Bronchial epithelial cell (primary cell): Measurements from ENCODE around the gene GALNT15. TPM values are rescaled to one million over a fixed set of nuclear protein-coding genes. Genes with fewer than 3 reads are reported as not detected.
A peak's percentile ranks its signal among the peaks of the same experiment; 100 is the strongest.

Source experiments
- DNase-seq: peaks from one replicate; pipeline ENCODE4 v3.0.0-alpha.2; 2010; ENCODE audit warnings: low read depth
- FAIRE-seq: peaks from 2 replicates; lab custom pipeline; 2011; peaks lifted over from hg19 to GRCh38; lab: Jason Lieb, UNC
- H3K27me3 ChIP-seq: 2 replicates; pipeline ENCODE4 v1.5.1; 2011; ENCODE audit warnings: low read length; ENCODE audit not compliant: control insufficient read depth, insufficient read depth
- H3K36me3 ChIP-seq: 2 replicates; pipeline ENCODE4 v1.5.1; 2011; ENCODE audit warnings: low read length; ENCODE audit not compliant: control insufficient read depth, insufficient read depth
- H3K4me3 ChIP-seq: 2 replicates; pipeline ENCODE4 v1.5.1; 2011; ENCODE audit warnings: mild to moderate bottlenecking, low read depth, low read length, control low read depth
- total RNA-seq: library from RNA; depleted of rRNA; stranded (reverse); fragments of >200 nt; gene quantifications from 2 replicates; pipeline ENCODE4 v1.2.1, GENCODE V29; 2014
- TF ChIP-seq, protein P1 (sequence below): IDR thresholded peaks from 2 replicates; pipeline ENCODE4 v1.5.1; 2011; ENCODE audit warnings: mild to moderate bottlenecking, moderate library complexity, low read length, control low read depth, inconsistent platforms; ENCODE audit not compliant: insufficient read depth, severe bottlenecking

Gene GALNT15
- total RNA-seq, 1 donor from 2014 or later: 0.53 TPM

DNA sequence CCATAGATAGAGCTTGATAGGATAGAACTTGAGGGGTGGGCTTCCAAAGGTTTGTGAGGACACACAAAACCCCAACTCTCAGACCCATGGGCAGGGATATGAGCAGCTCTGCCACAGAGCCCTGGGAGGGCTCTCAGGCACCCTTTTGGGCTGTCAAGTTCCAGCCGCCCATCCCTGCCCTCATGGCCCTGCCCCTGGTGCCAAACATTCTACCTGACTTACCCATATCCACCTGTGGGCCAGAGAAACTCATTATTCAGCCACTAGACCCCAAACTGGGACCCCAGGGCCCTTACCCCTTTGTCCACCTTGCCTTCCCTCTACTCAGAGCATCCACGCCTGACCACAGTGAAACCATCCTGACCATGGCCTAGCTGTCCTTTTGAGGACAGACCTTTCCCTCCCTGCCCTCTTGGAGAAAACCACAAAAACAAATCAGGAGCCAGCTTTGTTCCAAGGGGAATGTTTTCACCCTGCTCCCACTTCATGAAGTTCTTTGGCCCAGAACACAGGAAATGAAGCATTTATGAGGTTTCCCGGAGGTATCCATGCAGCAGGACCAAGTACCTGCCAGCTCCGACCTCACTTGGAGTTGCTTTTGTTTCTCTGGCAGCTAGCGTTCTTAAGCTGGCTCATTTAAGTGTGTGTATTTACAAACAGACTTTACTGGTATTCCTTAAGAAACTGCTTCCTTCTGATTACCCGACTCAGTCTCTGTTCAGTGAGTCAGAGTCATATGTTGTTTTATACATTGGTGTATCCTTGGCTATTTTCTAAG, 34.2 kb upstream of the GALNT15 start:
- FAIRE-seq: no peak
- Histone ChIP-seq H3K27me3 (no peaks in the 10 kb centered on the region), H3K4me3 (no peak overlapping the region), H3K36me3 (no peaks in the 10 kb centered on the region)
- DNase-seq: no peak
- TF ChIP-seq, protein P1, sequence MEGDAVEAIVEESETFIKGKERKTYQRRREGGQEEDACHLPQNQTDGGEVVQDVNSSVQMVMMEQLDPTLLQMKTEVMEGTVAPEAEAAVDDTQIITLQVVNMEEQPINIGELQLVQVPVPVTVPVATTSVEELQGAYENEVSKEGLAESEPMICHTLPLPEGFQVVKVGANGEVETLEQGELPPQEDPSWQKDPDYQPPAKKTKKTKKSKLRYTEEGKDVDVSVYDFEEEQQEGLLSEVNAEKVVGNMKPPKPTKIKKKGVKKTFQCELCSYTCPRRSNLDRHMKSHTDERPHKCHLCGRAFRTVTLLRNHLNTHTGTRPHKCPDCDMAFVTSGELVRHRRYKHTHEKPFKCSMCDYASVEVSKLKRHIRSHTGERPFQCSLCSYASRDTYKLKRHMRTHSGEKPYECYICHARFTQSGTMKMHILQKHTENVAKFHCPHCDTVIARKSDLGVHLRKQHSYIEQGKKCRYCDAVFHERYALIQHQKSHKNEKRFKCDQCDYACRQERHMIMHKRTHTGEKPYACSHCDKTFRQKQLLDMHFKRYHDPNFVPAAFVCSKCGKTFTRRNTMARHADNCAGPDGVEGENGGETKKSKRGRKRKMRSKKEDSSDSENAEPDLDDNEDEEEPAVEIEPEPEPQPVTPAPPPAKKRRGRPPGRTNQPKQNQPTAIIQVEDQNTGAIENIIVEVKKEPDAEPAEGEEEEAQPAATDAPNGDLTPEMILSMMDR: no peak

DNA sequence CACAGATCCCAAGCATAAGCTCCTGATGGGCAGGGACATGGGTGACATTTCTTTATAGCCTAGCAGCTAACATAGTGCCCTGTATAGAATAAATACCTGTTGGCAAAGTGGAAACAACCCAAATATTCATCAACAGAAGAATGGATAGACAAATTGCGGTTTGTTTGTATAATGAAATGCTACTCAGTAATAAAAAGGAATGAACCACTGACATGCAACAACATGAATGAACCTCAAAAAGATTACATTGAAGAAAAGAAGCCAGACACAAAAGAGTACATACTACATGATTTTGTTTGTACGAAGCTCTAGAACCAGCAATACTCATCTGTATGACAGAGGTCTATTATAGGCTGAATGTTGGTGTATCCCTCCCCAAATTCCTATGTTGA, 33.6 kb upstream of the GALNT15 start:
- DNase-seq: peak; percentile 92
- TF ChIP-seq, protein P1: no peak
- no peaks in the 10 kb centered on the region for H3K36me3 ChIP-seq
- H3K27me3 ChIP-seq: no peaks in the 10 kb centered on the region
- FAIRE-seq: no peak
- no peak overlapping the region for H3K4me3 ChIP-seq

DNA sequence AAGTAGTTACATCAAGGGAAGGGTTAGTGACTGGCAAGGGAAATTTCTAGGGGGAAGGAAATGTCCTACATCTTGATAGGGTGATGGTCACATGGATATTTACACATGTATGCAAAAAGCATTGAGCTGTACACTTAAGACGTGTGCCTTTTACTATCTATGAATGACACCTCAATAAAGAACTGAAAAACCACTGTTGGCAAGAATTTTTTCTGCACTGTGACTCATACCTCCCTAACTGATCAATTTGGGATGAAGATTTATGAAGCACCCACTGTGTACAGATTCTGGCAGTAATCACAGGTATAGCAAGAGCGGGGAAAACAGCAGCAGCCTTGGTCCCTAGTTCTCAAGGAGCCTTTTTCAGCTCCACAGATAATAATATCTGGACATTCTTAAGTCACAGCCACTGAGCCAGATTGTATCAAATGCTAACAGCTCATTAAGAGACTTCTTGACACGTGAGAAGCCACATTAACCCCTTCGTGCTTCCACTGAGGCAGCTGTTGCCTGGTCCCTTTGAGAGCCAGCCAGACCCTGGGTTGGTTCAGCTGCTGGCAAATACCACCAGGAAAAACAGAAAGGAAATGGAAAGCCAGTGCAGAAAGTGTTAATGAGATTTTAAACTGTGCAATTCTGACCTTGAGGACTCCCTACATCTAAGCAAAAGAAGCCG, 32.0 kb upstream of the GALNT15 start:
- Histone ChIP-seq H3K36me3 (no peaks in the 10 kb centered on the region), H3K27me3 (no peaks in the 10 kb centered on the region), H3K4me3 (no peak overlapping the region)
- TF ChIP-seq, protein P1: no peak
- DNase-seq (no peak), FAIRE-seq (no peak)

DNA sequence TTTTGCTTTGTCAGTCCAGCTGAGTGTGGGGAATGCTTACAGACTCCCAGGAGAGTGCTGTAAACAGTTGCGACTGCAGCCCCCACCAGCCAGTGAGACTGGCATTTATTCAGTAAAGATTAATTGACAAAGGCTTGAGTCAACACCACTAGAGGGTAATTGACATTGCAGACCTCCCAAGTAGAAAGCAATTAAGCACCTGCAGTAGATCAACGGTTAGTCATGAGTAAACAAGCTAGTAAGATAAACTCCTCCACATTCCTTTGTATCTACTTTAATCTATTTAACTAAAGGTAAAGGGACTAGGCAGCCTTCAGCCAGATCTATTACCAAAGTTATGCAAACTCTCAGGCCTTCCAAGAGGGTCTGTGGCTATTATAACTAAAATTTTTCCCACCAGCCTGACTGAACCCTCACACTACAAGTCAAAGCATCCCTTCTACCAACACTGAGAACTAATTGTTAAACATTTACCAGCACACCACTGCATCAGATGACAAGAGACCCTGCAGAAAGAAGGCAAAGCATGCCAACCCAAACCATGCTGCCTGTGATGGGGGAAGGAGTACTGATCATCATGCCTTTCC, 30.5 kb upstream of the GALNT15 start:
- Histone ChIP-seq H3K36me3 (no peaks in the 10 kb centered on the region), H3K27me3 (no peaks in the 10 kb centered on the region), H3K4me3 (no peak overlapping the region)
- TF ChIP-seq, protein P1: no peak
- DNase-seq (no peak), FAIRE-seq (no peak)

DNA sequence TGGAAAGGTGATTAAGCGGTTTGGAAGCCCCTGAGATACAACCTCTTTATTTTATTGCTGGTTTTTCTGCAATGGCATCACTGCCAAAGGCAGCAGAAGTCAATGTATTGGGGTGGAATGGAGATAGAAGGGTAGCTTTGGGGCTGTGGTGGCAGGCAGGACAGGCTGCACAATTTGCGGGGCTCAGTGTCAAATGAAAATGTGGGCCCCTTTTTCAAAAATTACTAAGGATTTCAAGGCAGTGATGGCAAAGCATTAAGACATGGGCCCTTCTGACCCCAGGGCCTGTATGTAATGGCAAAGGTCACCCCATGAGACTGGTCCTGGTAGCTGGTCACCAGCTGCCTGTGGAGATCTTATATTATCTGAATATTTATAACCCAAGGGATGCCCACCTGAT, 29.3 kb upstream of the GALNT15 start:
- no peak for DNase-seq
- H3K27me3 ChIP-seq: no peaks in the 10 kb centered on the region
- no peaks in the 10 kb centered on the region for H3K36me3 ChIP-seq
- TF ChIP-seq, protein P1: no peak
- FAIRE-seq: no peak
- no peak overlapping the region for H3K4me3 ChIP-seq
